CD4-positive, alpha-beta T cell (primary cell): ENCODE measurements around the gene ATP6V0D1. TPM values are rescaled to one million over a fixed set of nuclear protein-coding genes. Genes with fewer than 3 reads are reported as not detected.
A peak's percentile ranks its signal among the peaks of the same experiment; 100 is the strongest.

Source experiments
- ATAC-seq: fragments of 200-7000 bp; cut with Tn5 transposase; one replicate; pipeline ENCODE4 v1.10.0; 2022; ENCODE audit warnings: mild to moderate bottlenecking; ENCODE audit not compliant: poor library complexity
- CTCF ChIA-PET: fragments of 350-600 bp; sonication (Branson Sonifier 250); formaldehyde crosslinking; loops from one replicate; lab custom pipeline; 2021; ENCODE audit warnings: antibody characterized with exemption, inconsistent platforms; lab: Charles Lee
- POLR2A ChIA-PET: fragments of 350-600 bp; sonication (Branson Sonifier 250); formaldehyde crosslinking; loops from one replicate; lab custom pipeline; 2021; ENCODE audit warnings: antibody characterized with exemption, inconsistent platforms; lab: Charles Lee
- DNase-seq, 14 experiments: peaks; one replicate each; pipeline ENCODE4 v3.0.0-alpha.2; 2013 to 2020; ENCODE audit warnings: mixed read lengths in 2 of 14
- H3K27ac ChIP-seq, 2 donors: one replicate each; pipeline versions ENCODE4 v1.5.1 to v1.7.0; 2013; ENCODE audit warnings: low read length in 2 of 2, low read depth in 1 of 2, mild to moderate bottlenecking in 1 of 2
- H3K27me3 ChIP-seq, 2 experiments: 1 replicate in 1 of 2; 2 replicates in 1 of 2; pipeline versions ENCODE4 v1.6.1 to v1.7.0; 2013; ENCODE audit warnings: low read length in 2 of 2, control low read depth in 1 of 2, mild to moderate bottlenecking in 1 of 2, moderate library complexity in 1 of 2; ENCODE audit not compliant: insufficient read depth in 2 of 2, control insufficient read depth in 1 of 2
- H3K36me3 ChIP-seq: one replicate; pipeline ENCODE4 v1.6.1; 2013; ENCODE audit warnings: low read length, control low read depth; ENCODE audit not compliant: insufficient read depth
- H3K4me1 ChIP-seq: one replicate; pipeline ENCODE4 v1.6.1; 2013; ENCODE audit warnings: low read length, control low read depth; ENCODE audit not compliant: insufficient read depth
- H3K4me3 ChIP-seq: one replicate; pipeline ENCODE4 v1.5.1; 2013; ENCODE audit warnings: mild to moderate bottlenecking, low read length, moderate library complexity
- H3K9me3 ChIP-seq, 2 experiments: 1 replicate in 1 of 2; 2 replicates in 1 of 2; pipeline versions ENCODE4 v1.6.1 to v1.7.0; 2013; ENCODE audit warnings: low read length in 2 of 2, mild to moderate bottlenecking in 2 of 2, control low read depth in 1 of 2, moderate library complexity in 1 of 2; ENCODE audit not compliant: control insufficient read depth in 1 of 2, insufficient read depth in 1 of 2
- H3K27ac Mint-ChIP-seq: one replicate; pipeline ENCODE4 v1.8.0; 2020; ENCODE audit warnings: mixed read lengths
- H3K27me3 Mint-ChIP-seq: one replicate; pipeline ENCODE4 v1.8.0; 2021; ENCODE audit warnings: mixed read lengths
- H3K36me3 Mint-ChIP-seq: one replicate; pipeline ENCODE4 v1.8.0; 2021; ENCODE audit warnings: low read depth, mixed read lengths
- H3K4me1 Mint-ChIP-seq: one replicate; pipeline ENCODE4 v1.8.0; 2021; ENCODE audit warnings: low read depth, mixed read lengths
- H3K4me3 Mint-ChIP-seq: one replicate; pipeline ENCODE4 v1.8.0; 2020; ENCODE audit warnings: mild to moderate bottlenecking, mixed read lengths
- H3K9me3 Mint-ChIP-seq: one replicate; pipeline ENCODE4 v1.8.0; 2020; ENCODE audit warnings: mixed read lengths
- CTCF ChIP-seq: fragments of 200-600 bp; IDR thresholded peaks from one replicate; pipeline ENCODE4 v1.8.0; 2022; ENCODE audit warnings: antibody characterized with exemption, mild to moderate bottlenecking
- intact Hi-C, 2 experiments: fragments of 100-400 bp; cut with DNase I in 1 of 2; cut with micrococcal nuclease in 1 of 2; formaldehyde crosslinking; loops; one replicate each; pipeline versions ENCODE4 v1.15.1 to v1.9.0; 2023 to 2025; cut with DNase I, micrococcal nuclease
- total RNA-seq, 174 experiments: library from RNA in 2 of 174; stranded (reverse) in 2 of 174; gene quantifications; one replicate each; pipeline ENCODE4 v1.2.3 and lab custom pipeline; 2021 to 2026

The ATP6V0D1 gene
- total RNA-seq, 2 experiments from 2014 or later: 39.4 to 41.7 TPM

GRCh38 chr16:67517661-67518423, 36.9 kb upstream of the ATP6V0D1 start:
- DNase-seq (no peak), ATAC-seq (no peak)
- Mint-ChIP-seq H3K4me1 (peaks cover 22% of the 10 kb centered on the region), H3K4me3 (no peak overlapping the region), H3K36me3 (no peaks in the 10 kb centered on the region), H3K27me3 (no peaks in the 10 kb centered on the region), H3K27ac (no peak overlapping the region), H3K9me3 (no peaks in the 10 kb centered on the region)
- CTCF ChIA-PET: interaction anchor here (1.6 kb wide), 1 partner anchor 37 kb away, joined by 4 read pairs; the partner anchor contains the start of gene ATP6V0D1
- peaks cover 32% of the 10 kb centered on the region for H3K4me1 ChIP-seq
- H3K27ac ChIP-seq: no peak overlapping the region
- H3K27me3 ChIP-seq: no peaks in the 10 kb centered on the region
- POLR2A ChIA-PET: no interaction called here
- TF ChIP-seq CTCF: no peak
- no peaks in the 10 kb centered on the region for H3K36me3 ChIP-seq
- no peaks in the 10 kb centered on the region for H3K9me3 ChIP-seq
- intact Hi-C loops: loop anchor here in 1 of 2 experiments (2.0 to 5.0 kb wide), 2 partner anchors 33 to 529 kb away; no protein-coding TSS in a partner anchor
- H3K4me3 ChIP-seq: no peak overlapping the region

- Histone ChIP-seq H3K36me3 (no peaks in the 10 kb centered on the region), H3K4me3 (no peak overlapping the region), H3K27me3 (no peaks in the 10 kb centered on the region), H3K27ac (no peak overlapping the region), H3K4me1 (peaks cover 32% of the 10 kb centered on the region), H3K9me3 (no peaks in the 10 kb centered on the region)
- CTCF ChIA-PET: interaction anchor here (0.5 to 1.6 kb wide), 2 partner anchors 36 to 59 kb away, joined by 4 read pairs; partner anchors contain the start of gene ATP6V0D1
- H3K36me3 Mint-ChIP-seq: no peaks in the 10 kb centered on the region
- DNase-seq (peak in 1 of 14 experiments; percentile 32), ATAC-seq (no peak)
- H3K27ac Mint-ChIP-seq: no peak overlapping the region
- no peak overlapping the region for H3K4me3 Mint-ChIP-seq
- intact Hi-C loops: loop anchor here in 1 of 2 experiments (5.0 kb wide), 1 partner anchor 530 kb away; no protein-coding TSS in a partner anchor
- no peaks in the 10 kb centered on the region for H3K27me3 Mint-ChIP-seq
- TF ChIP-seq CTCF: no peak
- no peaks in the 10 kb centered on the region for H3K9me3 Mint-ChIP-seq
- POLR2A ChIA-PET: no interaction called here
- peaks cover 22% of the 10 kb centered on the region for H3K4me1 Mint-ChIP-seq
Observed at GRCh38 chr16:67517155-67517445, 36.1 kb upstream of the ATP6V0D1 start.

- Mint-ChIP-seq H3K9me3 (no peaks in the 10 kb centered on the region), H3K27me3 (no peaks in the 10 kb centered on the region), H3K27ac (no peak overlapping the region), H3K4me3 (no peak overlapping the region), H3K4me1 (peaks cover 20% of the 10 kb centered on the region), H3K36me3 (no peaks in the 10 kb centered on the region)
- no peak overlapping the region for H3K4me3 ChIP-seq
- intact Hi-C loops: loop anchor here in 1 of 2 experiments (5.0 kb wide), 1 partner anchor 531 kb away; no protein-coding TSS in a partner anchor
- no peaks in the 10 kb centered on the region for H3K36me3 ChIP-seq
- no peaks in the 10 kb centered on the region for H3K9me3 ChIP-seq
- POLR2A ChIA-PET: no interaction called here
- TF ChIP-seq CTCF: no peak
- no peaks in the 10 kb centered on the region for H3K27me3 ChIP-seq
- H3K27ac ChIP-seq: no peak overlapping the region
- no peak for ATAC-seq
- CTCF ChIA-PET: interaction anchor here (0.5 to 5.2 kb wide), 5 partner anchors 24 to 151 kb away, joined by 3 to 48 read pairs (median 4); partner anchors contain the start of gene ATP6V0D1
- H3K4me1 ChIP-seq: peaks cover 28% of the 10 kb centered on the region
- no peak for DNase-seq
Observed at GRCh38 chr16:67516296-67517154, 35.6 kb upstream of the ATP6V0D1 start.
